ENCODE data around the gene JPH4.

JPH4 gene

GRCh38 chr14:23601845-23602180 is 23.2 kb upstream of the JPH4 start:
- no peak for ATAC-seq
- no peak for TF ChIP-seq PATZ1 (CRISPR knock-in tag; IDR thresholded peaks at IDR 0.05; ENCODE audit: borderline replicate concordance)
- no peak for TF ChIP-seq POU6F1 (CRISPR knock-in tag; IDR thresholded peaks at IDR 0.05; ENCODE audit: borderline replicate concordance, low read depth)
- no peak for TF ChIP-seq SNAI2 (CRISPR knock-in tag; IDR thresholded peaks at IDR 0.05)
- no peak for TF ChIP-seq ZFP30 (CRISPR knock-in tag; IDR thresholded peaks at IDR 0.05)
- TF ChIP-seq ESRRG (CRISPR knock-in tag; IDR thresholded peaks at IDR 0.05): no peak
- TF ChIP-seq ISL1 (CRISPR knock-in tag; IDR thresholded peaks at IDR 0.05): no peak
- no peak for TF ChIP-seq OSR1 (CRISPR knock-in tag; IDR thresholded peaks at IDR 0.05)
- no peak for TF ChIP-seq RARB (CRISPR knock-in tag; IDR thresholded peaks at IDR 0.05)
- no peak for TF ChIP-seq ARNTL (CRISPR knock-in tag; IDR thresholded peaks at IDR 0.05; ENCODE audit: borderline replicate concordance, low read depth)
- no peak for TF ChIP-seq PPARA (CRISPR knock-in tag; IDR thresholded peaks at IDR 0.05; ENCODE audit: borderline replicate concordance)
- no peak for TF ChIP-seq ZNF565 (CRISPR knock-in tag; conservative IDR thresholded peaks at IDR 0.05; ENCODE audit: low read depth)
- no peak for TF ChIP-seq CSDC2 (CRISPR knock-in tag; IDR thresholded peaks at IDR 0.05)
- no peak for TF ChIP-seq GLIS3 (CRISPR knock-in tag; IDR thresholded peaks at IDR 0.05)
- no peak for TF ChIP-seq ZNF8 (CRISPR knock-in tag; IDR thresholded peaks at IDR 0.05)
- no peak for TF ChIP-seq ZNF70 (CRISPR knock-in tag; IDR thresholded peaks at IDR 0.05)
- TF ChIP-seq ZFP3 (CRISPR knock-in tag; IDR thresholded peaks at IDR 0.05): no peak
- no peak for TF ChIP-seq TSHZ2 (CRISPR knock-in tag; IDR thresholded peaks at IDR 0.05)
- no peak for TF ChIP-seq TCF4 (CRISPR knock-in tag; IDR thresholded peaks at IDR 0.05; ENCODE audit: borderline replicate concordance)

GRCh38 chr14:23601424-23601823 is 22.8 kb upstream of the JPH4 start:
- TF ChIP-seq ZC3H10 (CRISPR knock-in tag; IDR thresholded peaks at IDR 0.05) (no peak), ZNF70 (CRISPR knock-in tag; IDR thresholded peaks at IDR 0.05) (no peak), POU6F1 (CRISPR knock-in tag; IDR thresholded peaks at IDR 0.05; ENCODE audit: borderline replicate concordance, low read depth) (no peak), BACH2 (CRISPR knock-in tag; IDR thresholded peaks at IDR 0.05; ENCODE audit: borderline replicate concordance) (no peak), CREB5 (CRISPR knock-in tag; IDR thresholded peaks at IDR 0.05; ENCODE audit: low read depth) (no peak), PATZ1 (CRISPR knock-in tag; IDR thresholded peaks at IDR 0.05; ENCODE audit: borderline replicate concordance) (no peak)
- ATAC-seq: no peak
